WTC11 (cell line): Measurements from ENCODE around the gene APH1A. TPM values are rescaled to one million over a fixed set of nuclear protein-coding genes. Genes with fewer than 3 reads are reported as not detected.

Experiments
- AR ChIP-seq: fragments of 250-450 bp; sonication (Bioruptor Pico); IDR thresholded peaks from 2 replicates; pipeline ENCODE4 v1.9.0; 2021; ENCODE audit warnings: mild to moderate bottlenecking
- ATF2 ChIP-seq: sonication (generic); formaldehyde crosslinking; IDR thresholded peaks from 2 replicates; pipeline ENCODE4 v1.8.1; 2022; ENCODE audit warnings: low read depth, missing genetic modification reagents, borderline replicate concordance
- ATF6 ChIP-seq: sonication (generic); formaldehyde crosslinking; IDR thresholded peaks from 2 replicates; pipeline ENCODE4 v1.8.1; 2023; ENCODE audit warnings: mild to moderate bottlenecking, missing genetic modification reagents
- CBFB ChIP-seq: sonication (generic); formaldehyde crosslinking; IDR thresholded peaks from 2 replicates; pipeline ENCODE4 v1.8.1; 2022; ENCODE audit warnings: mild to moderate bottlenecking, low read depth, missing genetic modification reagents
- CREB1 ChIP-seq: sonication (generic); formaldehyde crosslinking; IDR thresholded peaks from 2 replicates; pipeline ENCODE4 v1.8.0; 2023; ENCODE audit warnings: mild to moderate bottlenecking, missing genetic modification reagents
- CTCF ChIP-seq: fragments of 200-600 bp; IDR thresholded peaks from 2 replicates; pipeline ENCODE4 v1.8.0; 2022; ENCODE audit warnings: antibody characterized with exemption
- E2F4 ChIP-seq: sonication (generic); formaldehyde crosslinking; IDR thresholded peaks from 2 replicates; pipeline ENCODE4 v1.8.1; 2022; ENCODE audit warnings: low read depth, mild to moderate bottlenecking, moderate library complexity, missing genetic modification reagents, borderline replicate concordance
- ERG ChIP-seq: fragments of 250-450 bp; sonication (Bioruptor Pico); IDR thresholded peaks from 2 replicates; pipeline ENCODE4 v1.8.0; 2021; ENCODE audit warnings: mild to moderate bottlenecking
- FOXP4 ChIP-seq: sonication (generic); formaldehyde crosslinking; IDR thresholded peaks from 2 replicates; pipeline ENCODE4 v1.8.0; 2022; ENCODE audit warnings: mild to moderate bottlenecking, missing genetic modification reagents
- HMGA2 ChIP-seq: fragments of 250-450 bp; sonication (Bioruptor Pico); IDR thresholded peaks from 2 replicates; pipeline ENCODE4 v1.4.0; 2021; ENCODE audit warnings: mild to moderate bottlenecking, moderate library complexity
- IRF1 ChIP-seq: sonication (generic); formaldehyde crosslinking; IDR thresholded peaks from 2 replicates; pipeline ENCODE4 v1.8.0; 2023; ENCODE audit warnings: missing genetic modification reagents
- JAZF1 ChIP-seq: fragments of 250-450 bp; sonication (Bioruptor Pico); IDR thresholded peaks from 2 replicates; pipeline ENCODE4 v1.9.0; 2021; ENCODE audit warnings: moderate library complexity, mild to moderate bottlenecking, inconsistent platforms
- KAT7 ChIP-seq: sonication (generic); formaldehyde crosslinking; IDR thresholded peaks from 2 replicates; pipeline ENCODE4 v1.8.1; 2023; ENCODE audit warnings: missing genetic modification reagents, mild to moderate bottlenecking, borderline replicate concordance
- MXD4 ChIP-seq: fragments of 250-450 bp; sonication (Bioruptor Pico); IDR thresholded peaks from 2 replicates; pipeline ENCODE4 v1.8.0; 2021; ENCODE audit warnings: mild to moderate bottlenecking, moderate library complexity, borderline replicate concordance
- NR3C1 ChIP-seq: sonication (generic); formaldehyde crosslinking; conservative IDR thresholded peaks from 2 replicates; pipeline ENCODE4 v1.8.1; 2023; ENCODE audit warnings: low read depth, mild to moderate bottlenecking, missing genetic modification reagents
- SMAD3 ChIP-seq: sonication (generic); formaldehyde crosslinking; IDR thresholded peaks from 2 replicates; pipeline ENCODE4 v1.8.0; 2022; ENCODE audit warnings: missing genetic modification reagents, mild to moderate bottlenecking, borderline replicate concordance
- SOX15 ChIP-seq: fragments of 250-450 bp; sonication (Bioruptor Pico); IDR thresholded peaks from 2 replicates; pipeline ENCODE4 v1.9.0; 2021; ENCODE audit warnings: mild to moderate bottlenecking
- USF2 ChIP-seq: sonication (generic); formaldehyde crosslinking; IDR thresholded peaks from 2 replicates; pipeline ENCODE4 v1.8.1; 2023; ENCODE audit warnings: mild to moderate bottlenecking, missing genetic modification reagents, moderate library complexity
- ZNF425 ChIP-seq: fragments of 250-450 bp; sonication (Bioruptor Pico); conservative IDR thresholded peaks from 2 replicates; pipeline ENCODE4 v1.9.0; 2021; ENCODE audit warnings: mild to moderate bottlenecking
- ZNF671 ChIP-seq: fragments of 250-450 bp; sonication (Bioruptor Pico); IDR thresholded peaks from 2 replicates; pipeline ENCODE4 v1.8.0; 2021; ENCODE audit warnings: mild to moderate bottlenecking
- total RNA-seq: library from RNA; stranded (reverse); gene quantifications from 3 replicates; pipeline ENCODE4 v1.2.3, GENCODE V29; 2021

Gene APH1A
- total RNA-seq, 1 experiment from 2014 or later, result 120 TPM

GRCh38 chr1:150293433-150294253, 24.8 kb upstream of the APH1A start, which contains the start of gene MRPS21 (continued):
- 0 out of 2 replicates have a peak, but pooled peaks have one; percentile 27 for TF ChIP-seq E2F4 (CRISPR knock-in tag)
- no peak for TF ChIP-seq SMAD3
- no peak for TF ChIP-seq CTCF
- no peak for TF ChIP-seq ATF2
- no peak for TF ChIP-seq ZNF425 (CRISPR knock-in tag)
- TF ChIP-seq USF2 (CRISPR knock-in tag), result no peak
- no peak for TF ChIP-seq NR3C1
- TF ChIP-seq AR (CRISPR knock-in tag), result no peak
- no peak for TF ChIP-seq ERG (CRISPR knock-in tag)
- TF ChIP-seq FOXP4 (CRISPR knock-in tag), result no peak
- TF ChIP-seq CREB1, result no peak
- TF ChIP-seq KAT7 (CRISPR knock-in tag), result no peak
- no peak for TF ChIP-seq ATF6
- TF ChIP-seq CBFB (CRISPR knock-in tag), result no peak
- no peak for TF ChIP-seq HMGA2 (CRISPR knock-in tag)
- TF ChIP-seq JAZF1 (CRISPR knock-in tag), result no peak
- TF ChIP-seq IRF1 (CRISPR knock-in tag), result no peak
- no peak for TF ChIP-seq SOX15
- TF ChIP-seq ZNF671 (CRISPR knock-in tag), result no peak
- no peak for TF ChIP-seq MXD4 (CRISPR knock-in tag)
